Peyer's patch (tissue), 4 donors: ENCODE data around the gene GRID2. TPM values are rescaled to one million over a fixed set of nuclear protein-coding genes. Genes with fewer than 3 reads are reported as not detected.

Experiments
- DNase-seq, 3 donors: peaks; one replicate each; pipeline ENCODE4 v3.0.0-alpha.2; 2017 to 2019
- H3K27ac ChIP-seq, 4 donors: fragments of 200-600 bp; sonication (generic); one replicate each; pipeline ENCODE4 v1.5.1; 2016 to 2019
- H3K27me3 ChIP-seq, 2 donors: fragments of 200-600 bp; sonication (generic); one replicate each; pipeline ENCODE4 v1.5.1; 2019
- H3K36me3 ChIP-seq, 3 donors: fragments of 200-600 bp; sonication (generic); one replicate each; pipeline ENCODE4 v1.5.1; 2016 to 2019
- H3K4me1 ChIP-seq, 4 donors: fragments of 200-600 bp; sonication (generic); one replicate each; pipeline ENCODE4 v1.5.1; 2016 to 2019
- H3K4me3 ChIP-seq, 4 donors: fragments of 200-600 bp; sonication (generic); 1 replicate in 3 of 4; 2 replicates in 1 of 4; pipeline ENCODE4 v1.5.1; 2016 to 2019; ENCODE audit warnings: mild to moderate bottlenecking in 1 of 4
- H3K9me3 ChIP-seq, 4 donors: fragments of 200-600 bp; sonication (generic); one replicate each; pipeline ENCODE4 v1.5.1; 2016 to 2019; ENCODE audit warnings: mild to moderate bottlenecking in 1 of 4
- POLR2A ChIP-seq, 2 donors: fragments of 450-650 bp; IDR thresholded peaks; one replicate each; pipeline ENCODE4 v1.5.1; 2017; ENCODE audit warnings: antibody characterized with exemption in 2 of 2, mild to moderate bottlenecking in 2 of 2, moderate library complexity in 2 of 2
- total RNA-seq, 4 donors: library from RNA; depleted of rRNA; stranded (reverse); fragments of >200 nt; gene quantifications; one replicate each; pipeline ENCODE4 v1.1.0, GENCODE V29; 2016
- TF ChIP-seq, protein P1 (sequence below), 6 experiments: fragments of 450-650 bp in 4 of 6; fragments of 200-600 bp in 2 of 6; sonication (generic) in 1 of 6; IDR thresholded peaks; one replicate each; pipeline ENCODE4 v1.5.1; 2017 to 2019; ENCODE audit warnings: antibody characterized with exemption in 6 of 6, mild to moderate bottlenecking in 3 of 6, moderate library complexity in 1 of 6

Gene GRID2
- total RNA-seq, 4 donors from 2014 or later: 0.54 TPM; not detected in 3

DNA sequence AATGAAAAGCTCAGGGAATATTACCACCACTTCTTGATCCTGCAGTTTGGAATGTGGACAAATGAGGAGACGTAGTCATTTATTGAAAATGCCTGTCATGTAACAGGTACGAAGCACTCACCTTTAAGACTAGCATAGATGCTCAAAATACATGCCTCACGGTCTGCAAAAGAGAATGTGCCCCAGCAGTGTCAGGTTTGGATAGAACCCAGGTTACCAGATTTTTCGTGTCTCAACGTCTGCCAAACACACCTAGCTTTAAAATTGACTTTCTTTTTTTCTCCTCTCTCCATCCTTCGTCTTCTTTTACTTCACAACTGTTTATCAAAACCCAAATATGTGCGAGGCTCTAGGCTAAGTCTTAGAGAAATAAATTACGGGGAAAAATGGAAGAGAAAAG is 918.0 kb downstream of the GRID2 start:
- H3K36me3 ChIP-seq: no peaks in the 10 kb centered on the region
- H3K9me3 ChIP-seq: no peaks in the 10 kb centered on the region
- H3K4me1 ChIP-seq: no peaks in the 10 kb centered on the region
- no peak for DNase-seq
- no peak overlapping the region for H3K4me3 ChIP-seq
- H3K27ac ChIP-seq: no peak overlapping the region
- no peak for TF ChIP-seq POLR2A (IDR thresholded peaks at IDR 0.05)
- TF ChIP-seq, protein P1, sequence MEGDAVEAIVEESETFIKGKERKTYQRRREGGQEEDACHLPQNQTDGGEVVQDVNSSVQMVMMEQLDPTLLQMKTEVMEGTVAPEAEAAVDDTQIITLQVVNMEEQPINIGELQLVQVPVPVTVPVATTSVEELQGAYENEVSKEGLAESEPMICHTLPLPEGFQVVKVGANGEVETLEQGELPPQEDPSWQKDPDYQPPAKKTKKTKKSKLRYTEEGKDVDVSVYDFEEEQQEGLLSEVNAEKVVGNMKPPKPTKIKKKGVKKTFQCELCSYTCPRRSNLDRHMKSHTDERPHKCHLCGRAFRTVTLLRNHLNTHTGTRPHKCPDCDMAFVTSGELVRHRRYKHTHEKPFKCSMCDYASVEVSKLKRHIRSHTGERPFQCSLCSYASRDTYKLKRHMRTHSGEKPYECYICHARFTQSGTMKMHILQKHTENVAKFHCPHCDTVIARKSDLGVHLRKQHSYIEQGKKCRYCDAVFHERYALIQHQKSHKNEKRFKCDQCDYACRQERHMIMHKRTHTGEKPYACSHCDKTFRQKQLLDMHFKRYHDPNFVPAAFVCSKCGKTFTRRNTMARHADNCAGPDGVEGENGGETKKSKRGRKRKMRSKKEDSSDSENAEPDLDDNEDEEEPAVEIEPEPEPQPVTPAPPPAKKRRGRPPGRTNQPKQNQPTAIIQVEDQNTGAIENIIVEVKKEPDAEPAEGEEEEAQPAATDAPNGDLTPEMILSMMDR (IDR thresholded peaks at IDR 0.05): no peak
- no peaks in the 10 kb centered on the region for H3K27me3 ChIP-seq

DNA sequence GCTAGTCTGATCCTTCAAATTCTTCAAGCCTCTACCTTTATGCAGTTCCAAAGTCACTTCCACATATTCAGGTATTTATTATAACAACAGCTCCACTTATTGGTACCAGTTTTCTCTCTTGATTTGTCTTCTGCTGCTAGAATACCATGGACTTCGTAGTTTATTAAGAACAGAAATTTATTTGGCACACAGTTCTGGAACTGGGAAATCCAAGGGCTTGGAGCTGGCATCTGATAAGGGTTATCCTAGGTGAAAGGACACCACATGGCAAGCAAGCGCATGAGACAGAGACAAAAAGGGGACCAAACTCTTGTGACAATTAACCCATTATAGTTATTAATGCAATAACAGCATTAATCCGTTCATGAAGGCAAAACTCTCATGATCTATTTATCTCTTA is 924.3 kb downstream of the GRID2 start:
- H3K4me3 ChIP-seq: no peak overlapping the region
- TF ChIP-seq POLR2A (IDR thresholded peaks at IDR 0.05): no peak
- TF ChIP-seq, protein P1 (IDR thresholded peaks at IDR 0.05): no peak
- H3K36me3 ChIP-seq: no peaks in the 10 kb centered on the region
- no peak for DNase-seq
- no peaks in the 10 kb centered on the region for H3K27me3 ChIP-seq
- H3K27ac ChIP-seq: no peak overlapping the region
- no peaks in the 10 kb centered on the region for H3K9me3 ChIP-seq
- no peaks in the 10 kb centered on the region for H3K4me1 ChIP-seq

DNA sequence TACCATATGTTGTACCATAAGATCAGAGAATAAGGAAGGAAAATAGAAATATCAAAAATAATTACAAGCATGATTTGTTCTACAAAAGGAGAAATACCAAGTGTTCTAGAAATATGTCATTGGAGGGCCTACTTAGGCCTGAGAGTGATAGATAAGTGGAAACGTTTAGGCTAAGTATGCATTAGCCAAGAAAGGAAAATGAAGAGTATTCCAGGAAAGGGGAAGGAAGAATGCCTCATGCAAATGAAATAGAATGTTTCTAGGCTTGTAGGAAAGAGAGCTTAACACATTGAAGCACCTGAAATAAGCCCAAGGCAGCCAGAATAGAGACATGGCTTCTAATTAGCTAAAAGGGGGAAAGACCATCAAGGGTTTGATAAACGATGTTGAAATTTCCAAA is 929.1 kb downstream of the GRID2 start:
- Histone ChIP-seq H3K36me3 (no peaks in the 10 kb centered on the region), H3K4me1 (no peaks in the 10 kb centered on the region), H3K27ac (no peak overlapping the region), H3K27me3 (no peaks in the 10 kb centered on the region), H3K9me3 (no peaks in the 10 kb centered on the region), H3K4me3 (no peak overlapping the region)
- no peak for TF ChIP-seq POLR2A (IDR thresholded peaks at IDR 0.05)
- TF ChIP-seq, protein P1 (IDR thresholded peaks at IDR 0.05): no peak
- DNase-seq: no peak

DNA sequence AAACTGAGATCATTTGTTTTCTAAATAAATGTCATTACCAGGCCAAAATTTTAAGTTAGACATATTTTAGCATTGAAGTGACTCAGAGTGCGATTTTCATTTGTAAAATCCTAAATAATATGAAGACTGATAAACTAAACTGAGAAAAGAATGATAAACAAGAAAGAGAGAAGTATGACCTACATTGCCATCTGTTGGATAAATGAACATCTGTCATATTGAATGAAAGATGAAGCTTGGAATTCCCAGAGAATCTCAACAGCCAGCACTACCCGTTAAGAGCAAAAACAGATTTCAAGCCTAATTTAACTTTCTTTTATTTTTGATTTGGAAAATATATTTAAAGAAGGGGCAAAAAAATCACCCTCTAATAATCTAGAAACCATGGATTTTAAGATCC is 933.8 kb downstream of the GRID2 start:
- Histone ChIP-seq H3K27ac (no peak overlapping the region), H3K4me1 (no peaks in the 10 kb centered on the region), H3K9me3 (no peaks in the 10 kb centered on the region), H3K4me3 (no peak overlapping the region), H3K36me3 (no peaks in the 10 kb centered on the region), H3K27me3 (no peaks in the 10 kb centered on the region)
- no peak for DNase-seq
- TF ChIP-seq, protein P1 (IDR thresholded peaks at IDR 0.05): no peak
- no peak for TF ChIP-seq POLR2A (IDR thresholded peaks at IDR 0.05)

DNA sequence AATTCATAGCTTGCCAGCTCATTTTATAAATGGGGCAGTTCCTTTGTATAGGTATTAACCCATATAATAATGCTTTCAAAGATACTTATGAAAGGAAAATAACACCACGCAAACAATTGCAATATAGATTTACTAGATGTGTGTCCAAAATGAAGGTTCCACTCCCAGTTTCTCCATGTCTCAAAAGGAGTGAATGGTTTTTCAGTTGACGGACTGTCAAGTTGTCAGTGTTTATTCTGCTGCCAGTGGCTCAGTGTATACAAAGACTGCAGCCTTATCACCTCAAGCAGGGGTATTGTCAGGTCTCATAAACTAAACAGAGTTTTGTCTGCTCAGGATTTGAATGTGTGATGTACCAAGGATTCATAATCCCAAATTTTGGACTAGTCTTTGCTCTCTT is 939.5 kb downstream of the GRID2 start:
- Histone ChIP-seq H3K4me1 (no peaks in the 10 kb centered on the region), H3K9me3 (no peaks in the 10 kb centered on the region), H3K36me3 (no peaks in the 10 kb centered on the region), H3K27ac (no peak overlapping the region), H3K4me3 (no peak overlapping the region), H3K27me3 (no peaks in the 10 kb centered on the region)
- no peak for DNase-seq
- no peak for TF ChIP-seq POLR2A (IDR thresholded peaks at IDR 0.05)

DNA sequence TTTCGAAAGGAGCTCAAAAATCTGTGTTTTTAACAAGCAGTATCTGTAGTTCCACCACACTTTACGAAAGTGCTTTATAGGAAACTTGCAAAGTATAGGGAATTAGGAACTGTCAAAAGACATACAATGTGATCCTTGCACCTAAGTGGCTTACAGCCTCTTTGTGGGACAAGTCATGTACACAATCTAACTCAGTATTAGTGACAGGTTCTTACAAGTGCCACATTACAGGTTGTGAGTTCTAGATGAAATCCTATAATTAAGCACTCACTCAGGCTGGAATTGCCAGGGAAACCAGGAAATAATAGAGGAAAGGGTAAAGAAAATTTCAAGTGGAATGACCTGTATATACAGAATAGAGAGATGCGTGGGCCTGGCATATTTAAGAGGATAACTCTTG is 957.4 kb downstream of the GRID2 start:
- DNase-seq: no peak
- Histone ChIP-seq H3K4me3 (no peak overlapping the region), H3K27me3 (no peaks in the 10 kb centered on the region), H3K4me1 (no peaks in the 10 kb centered on the region), H3K27ac (no peak overlapping the region), H3K36me3 (no peaks in the 10 kb centered on the region), H3K9me3 (no peaks in the 10 kb centered on the region)
- TF ChIP-seq POLR2A (IDR thresholded peaks at IDR 0.05): no peak
- TF ChIP-seq, protein P1 (IDR thresholded peaks at IDR 0.05): no peak
